ENCODE results near the gene CEBPA. TPM values are rescaled to one million over a fixed set of nuclear protein-coding genes. Genes with fewer than 3 reads are reported as not detected.
A peak's percentile ranks its signal among the peaks of the same experiment; 100 is the strongest.

The CEBPA gene
- total and polyA plus RNA-seq, 7 donors, result 2.9 to 64.3 (median 16.1) TPM

DNA sequence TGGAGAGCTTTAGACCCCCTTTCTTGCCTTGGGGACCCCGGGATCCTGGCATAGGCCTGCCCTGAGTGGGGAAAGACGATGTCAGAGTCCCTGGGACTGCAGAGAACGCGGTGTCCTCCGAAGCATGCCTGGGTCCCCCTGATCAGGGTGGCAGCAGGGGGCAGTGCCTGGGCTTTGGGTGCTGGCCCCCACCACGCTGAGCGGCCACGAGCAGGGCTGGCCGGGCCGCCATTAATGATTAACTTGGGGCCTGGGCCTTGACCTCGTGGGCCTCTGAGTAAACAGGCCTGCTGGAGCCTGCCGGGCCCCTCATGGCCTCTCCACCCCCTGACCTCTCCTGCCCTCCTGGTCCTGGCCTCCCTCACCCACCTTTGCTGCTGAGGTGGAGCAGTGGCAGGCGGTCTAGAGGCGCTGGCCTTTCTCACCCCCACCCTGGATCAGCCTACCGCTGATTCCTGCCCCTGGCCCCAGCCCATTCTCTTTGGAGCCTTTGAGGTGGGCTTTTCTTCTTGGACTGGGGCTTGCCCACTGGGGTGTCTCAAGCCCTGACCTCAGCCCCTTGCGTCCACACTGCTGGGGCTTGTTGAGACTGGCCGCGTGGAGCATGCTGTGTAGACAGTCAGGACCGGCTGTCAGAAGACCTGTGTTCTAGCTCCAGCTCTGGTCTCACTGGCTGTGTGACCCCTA is 26.3 kb downstream of the CEBPA start:
- H3K36me3 ChIP-seq, result no peaks in the 10 kb centered on the region
- WGBS, 2 donors, result 72 to 87% methylated on average over 19 of the region's 19 CpGs
- no peak for TF ChIP-seq POLR2AphosphoS5 (IDR thresholded peaks at IDR 0.05)
- TF ChIP-seq POLR2A (IDR thresholded peaks at IDR 0.05), result no peak
- TF ChIP-seq, protein P1, sequence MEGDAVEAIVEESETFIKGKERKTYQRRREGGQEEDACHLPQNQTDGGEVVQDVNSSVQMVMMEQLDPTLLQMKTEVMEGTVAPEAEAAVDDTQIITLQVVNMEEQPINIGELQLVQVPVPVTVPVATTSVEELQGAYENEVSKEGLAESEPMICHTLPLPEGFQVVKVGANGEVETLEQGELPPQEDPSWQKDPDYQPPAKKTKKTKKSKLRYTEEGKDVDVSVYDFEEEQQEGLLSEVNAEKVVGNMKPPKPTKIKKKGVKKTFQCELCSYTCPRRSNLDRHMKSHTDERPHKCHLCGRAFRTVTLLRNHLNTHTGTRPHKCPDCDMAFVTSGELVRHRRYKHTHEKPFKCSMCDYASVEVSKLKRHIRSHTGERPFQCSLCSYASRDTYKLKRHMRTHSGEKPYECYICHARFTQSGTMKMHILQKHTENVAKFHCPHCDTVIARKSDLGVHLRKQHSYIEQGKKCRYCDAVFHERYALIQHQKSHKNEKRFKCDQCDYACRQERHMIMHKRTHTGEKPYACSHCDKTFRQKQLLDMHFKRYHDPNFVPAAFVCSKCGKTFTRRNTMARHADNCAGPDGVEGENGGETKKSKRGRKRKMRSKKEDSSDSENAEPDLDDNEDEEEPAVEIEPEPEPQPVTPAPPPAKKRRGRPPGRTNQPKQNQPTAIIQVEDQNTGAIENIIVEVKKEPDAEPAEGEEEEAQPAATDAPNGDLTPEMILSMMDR (IDR thresholded peaks at IDR 0.05), result no peak
- no peak for TF ChIP-seq EP300 (IDR thresholded peaks at IDR 0.05)
- H3K27me3 ChIP-seq, result no peaks in the 10 kb centered on the region
- intact Hi-C loops (cut with DNase I), result no loop called here
- H3K9me3 ChIP-seq, result no peaks in the 10 kb centered on the region
- H3K4me3 ChIP-seq, result no peak overlapping the region
- peaks cover 0 to 5% (median 0%) of the 10 kb centered on the region in 4 donors for H3K4me1 ChIP-seq
- no peak overlapping the region for H3K27ac ChIP-seq
- DNase-seq, result no peak

DNA sequence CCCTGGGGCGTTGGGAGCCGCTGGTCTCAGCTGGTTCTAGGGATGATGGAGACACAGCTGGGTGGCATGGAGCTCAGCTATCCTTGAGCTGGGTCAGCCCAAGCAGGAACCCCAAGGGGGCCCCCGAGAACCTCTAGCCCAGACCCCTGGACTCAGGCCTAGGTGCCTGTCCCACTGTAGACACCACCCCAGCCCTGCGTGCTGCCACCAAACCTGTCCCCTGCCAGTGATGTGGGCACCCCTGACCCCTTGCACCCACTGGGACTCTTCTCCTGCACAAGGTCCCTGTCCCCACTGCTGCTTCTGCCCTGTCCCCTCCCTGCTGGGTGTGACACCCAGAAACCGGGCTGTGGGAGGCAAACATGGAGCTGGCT is 26.8 kb downstream of the CEBPA start:
- intact Hi-C loops (cut with DNase I), result no loop called here
- Histone ChIP-seq H3K9me3 (no peaks in the 10 kb centered on the region), H3K4me1 (peaks cover 0 to 5% (median 0%) of the 10 kb centered on the region in 4 donors), H3K36me3 (no peaks in the 10 kb centered on the region), H3K4me3 (no peak overlapping the region), H3K27me3 (no peaks in the 10 kb centered on the region), H3K27ac (no peak overlapping the region)
- DNase-seq, result no peak
- WGBS, 2 donors, result 81 to 85% methylated on average over 5 of the region's 5 CpGs
- TF ChIP-seq POLR2AphosphoS5 (IDR thresholded peaks at IDR 0.05) (no peak), POLR2A (IDR thresholded peaks at IDR 0.05) (no peak), EP300 (IDR thresholded peaks at IDR 0.05) (no peak)
- TF ChIP-seq, protein P1 (IDR thresholded peaks at IDR 0.05), result no peak

DNA sequence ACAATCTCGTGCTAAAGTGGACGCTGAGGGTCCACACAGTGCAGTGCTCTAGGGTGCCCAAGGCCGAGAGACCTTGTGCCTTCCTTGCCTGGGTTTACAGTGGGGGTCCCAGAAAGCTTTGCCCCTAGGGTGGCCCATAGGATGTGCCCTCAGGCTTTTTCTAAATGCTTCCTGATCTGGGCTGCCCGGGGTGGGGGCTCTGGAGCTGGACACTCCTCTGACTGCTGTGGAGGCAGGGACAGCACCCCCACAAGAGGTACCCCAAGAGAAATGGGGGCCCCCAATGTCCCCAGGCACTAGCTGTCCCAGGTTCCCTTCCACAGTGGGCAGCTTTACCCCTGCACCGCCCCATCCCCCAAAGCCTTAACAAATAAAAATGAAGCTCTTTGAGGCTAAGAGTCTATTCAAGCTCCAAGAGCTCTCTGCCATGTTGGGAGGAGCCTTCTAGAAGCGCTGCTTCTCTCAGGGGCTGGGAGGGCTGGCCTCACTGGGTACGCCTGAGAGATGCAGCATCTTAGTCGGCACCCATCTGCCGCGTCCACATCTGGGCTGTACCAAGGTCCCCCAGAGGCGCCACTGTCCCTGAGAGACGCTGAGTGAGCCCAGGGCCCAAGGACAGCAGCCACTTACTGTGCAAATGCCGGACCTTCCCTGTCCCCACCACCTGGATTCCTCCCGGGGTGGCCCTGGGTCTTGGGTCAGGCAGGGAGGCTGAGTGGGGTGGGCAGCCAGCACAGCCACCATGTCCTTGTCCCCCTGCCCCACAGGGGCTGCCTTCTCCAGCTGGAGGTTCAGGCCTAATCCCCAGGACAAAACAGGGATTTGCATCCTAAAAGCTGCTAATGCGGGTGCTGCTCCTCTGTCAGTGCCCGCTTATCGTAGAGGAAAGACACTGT is 27.4 kb downstream of the CEBPA start:
- TF ChIP-seq, protein P1 (IDR thresholded peaks at IDR 0.05), result no peak
- TF ChIP-seq EP300 (IDR thresholded peaks at IDR 0.05), result no peak
- no peak for TF ChIP-seq POLR2A (IDR thresholded peaks at IDR 0.05)
- TF ChIP-seq POLR2AphosphoS5 (IDR thresholded peaks at IDR 0.05), result no peak
- intact Hi-C loops (cut with DNase I), result no loop called here
- no peak overlapping the region for H3K4me3 ChIP-seq
- no peaks in the 10 kb centered on the region for H3K36me3 ChIP-seq
- peak overlapping the region in 1 of 4 donors; percentile 12 for H3K27ac ChIP-seq
- H3K9me3 ChIP-seq, result no peaks in the 10 kb centered on the region
- DNase-seq, result no peak
- no peaks in the 10 kb centered on the region for H3K27me3 ChIP-seq
- 77 to 86% methylated on average over 17 of the region's 17 CpGs for WGBS, 2 donors
- H3K4me1 ChIP-seq, result peaks cover 0 to 5% (median 0%) of the 10 kb centered on the region in 4 donors

DNA sequence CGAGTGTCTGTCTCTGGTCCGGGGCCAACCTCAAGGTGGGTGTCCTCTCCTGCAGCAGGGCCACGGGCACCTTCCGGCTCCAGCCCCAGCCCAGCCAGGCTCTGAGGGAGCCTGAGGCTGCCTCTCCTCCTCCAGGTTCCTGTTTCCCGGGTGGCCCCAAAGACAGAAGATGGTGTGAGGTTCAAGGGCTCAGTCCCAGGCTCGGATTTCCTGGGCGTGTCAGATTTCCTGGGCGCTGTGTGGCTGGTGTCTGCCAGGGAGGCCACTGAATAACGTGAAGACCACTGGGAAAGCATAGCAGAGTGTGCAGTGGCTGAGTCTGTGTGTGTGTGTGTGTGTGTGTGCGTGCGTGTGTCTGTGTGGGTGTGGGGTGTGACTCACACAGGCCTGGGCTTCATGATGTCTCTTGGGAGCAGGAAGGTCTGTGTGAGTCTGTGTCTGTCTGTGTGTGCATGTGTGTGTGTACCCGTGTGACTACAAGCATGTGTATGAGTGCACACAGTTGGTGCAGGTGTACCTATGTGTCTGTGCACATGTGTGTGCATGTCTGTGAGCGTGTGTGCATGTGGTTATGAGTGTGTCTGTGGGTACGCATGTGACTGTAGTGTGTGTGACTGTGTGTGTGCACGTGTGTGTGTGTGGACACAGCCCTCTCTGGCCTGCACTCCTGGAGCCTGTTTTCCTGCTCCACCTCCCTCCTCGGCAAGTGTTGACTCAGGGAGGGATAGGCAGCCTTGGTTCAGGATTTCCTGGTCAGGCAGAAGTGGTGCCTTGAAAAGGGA is 28.3 kb downstream of the CEBPA start:
- no peak for DNase-seq
- H3K27ac ChIP-seq, result peak overlapping the region in 1 of 4 donors; percentile 12
- TF ChIP-seq POLR2AphosphoS5 (IDR thresholded peaks at IDR 0.05), result no peak
- no peak for TF ChIP-seq POLR2A (IDR thresholded peaks at IDR 0.05)
- TF ChIP-seq, protein P1 (IDR thresholded peaks at IDR 0.05), result no peak
- TF ChIP-seq EP300 (IDR thresholded peaks at IDR 0.05), result no peak
- H3K4me1 ChIP-seq, result peaks cover 0 to 5% (median 0%) of the 10 kb centered on the region in 4 donors
- H3K9me3 ChIP-seq, result no peaks in the 10 kb centered on the region
- no peaks in the 10 kb centered on the region for H3K27me3 ChIP-seq
- H3K36me3 ChIP-seq, result no peaks in the 10 kb centered on the region
- no peak overlapping the region for H3K4me3 ChIP-seq
- intact Hi-C loops (cut with DNase I), result no loop called here
- WGBS, 2 donors, result 17 to 53% methylated on average over 16 of the region's 16 CpGs
